HG03442 (cell line): ENCODE data around the gene ZNF362.
"Not testable (repeated sequence)": the region's sequence is repeated elsewhere in the genome, so short reads cannot be mapped to it uniquely, and the experiment has no call there.

ENCODE experiments used
- ATAC-seq: cut with Tn5 transposase; IDR thresholded peaks from one replicate; pipeline ENCODE4 v1.9.1; 2021; ENCODE audit warnings: mild to moderate bottlenecking, moderate library complexity; ENCODE audit not compliant: unreplicated experiment

The ZNF362 gene

DNA sequence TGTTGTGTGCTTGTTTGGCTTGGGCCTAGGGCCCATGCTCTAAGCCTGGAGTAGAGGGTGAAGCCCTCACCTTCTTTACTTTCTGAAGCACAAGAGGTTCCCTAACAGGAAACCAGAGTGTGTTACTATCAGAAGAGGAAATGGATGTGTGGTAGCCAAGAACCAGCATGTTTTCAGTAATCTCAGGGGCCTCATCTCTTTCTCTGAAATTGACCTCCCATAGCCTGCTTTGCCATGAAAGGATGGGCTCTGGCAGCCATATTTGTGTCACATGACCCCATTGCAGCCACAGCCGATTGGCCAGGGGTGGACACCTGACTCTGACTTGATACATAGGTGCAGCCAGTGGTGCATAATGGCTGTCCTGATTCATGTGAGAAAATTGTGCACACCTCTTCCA is 46.0 kb downstream of the ZNF362 start:
- ATAC-seq, result no peak

DNA sequence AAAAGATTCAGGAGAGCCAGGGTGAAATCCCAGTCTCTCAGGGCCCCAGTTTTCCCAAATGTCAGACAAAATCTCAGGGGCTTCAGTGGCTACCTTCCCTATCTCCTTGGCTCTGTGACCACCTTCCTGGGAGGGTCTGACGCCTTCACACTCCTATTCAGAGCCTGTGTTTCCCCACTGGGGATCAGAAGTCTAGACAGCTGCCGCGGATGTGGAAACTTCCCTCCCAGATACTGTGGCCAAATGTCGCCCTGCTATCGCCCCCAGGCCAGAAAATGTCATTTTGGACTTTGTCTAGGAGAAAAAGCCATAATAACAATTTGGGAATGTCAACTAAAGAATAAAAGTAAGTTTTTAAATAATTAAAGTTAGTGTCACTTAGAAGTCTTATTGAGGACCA is 48.7 kb downstream of the ZNF362 start:
- ATAC-seq, result no peak

DNA sequence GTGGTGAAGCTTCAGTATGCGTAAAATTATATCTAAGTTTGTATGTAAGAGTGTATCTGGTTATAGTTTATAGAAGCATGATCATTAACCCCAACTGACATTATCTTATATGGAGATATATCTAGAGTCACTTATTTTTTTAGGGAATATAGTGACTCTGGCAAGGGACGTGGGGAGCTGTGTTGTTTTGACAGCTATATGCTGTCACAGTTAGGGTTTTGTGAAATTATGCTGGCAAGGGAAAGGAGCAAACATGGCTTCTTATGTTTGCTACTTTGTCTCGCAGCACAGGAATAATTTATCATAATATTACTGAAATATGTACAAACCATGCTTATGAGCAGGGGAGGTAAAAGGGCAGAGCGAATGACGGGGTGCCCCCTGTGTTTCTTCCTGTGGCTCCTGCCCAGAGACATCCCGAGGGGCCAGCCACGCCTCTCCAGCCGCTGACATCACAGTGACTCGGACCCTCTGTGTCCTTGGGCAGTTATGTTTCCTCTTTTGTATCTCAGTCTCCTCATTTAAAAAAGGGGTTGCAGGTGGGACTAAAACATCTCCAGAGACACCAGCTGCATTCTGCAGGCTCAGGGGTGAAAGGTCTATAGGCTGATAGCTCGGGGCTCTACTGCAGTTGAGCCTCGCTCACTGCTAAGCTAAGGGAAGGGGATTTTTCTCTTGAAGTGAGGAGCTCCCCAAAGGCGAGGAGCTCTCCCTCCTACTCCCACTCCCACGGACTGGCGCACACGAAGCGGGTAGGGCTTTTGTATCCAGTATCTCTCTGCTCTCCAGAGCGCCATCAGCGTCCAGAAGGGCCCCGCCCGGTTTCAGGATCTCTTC is 49.7 kb downstream of the ZNF362 start:
- ATAC-seq, result no peak

DNA sequence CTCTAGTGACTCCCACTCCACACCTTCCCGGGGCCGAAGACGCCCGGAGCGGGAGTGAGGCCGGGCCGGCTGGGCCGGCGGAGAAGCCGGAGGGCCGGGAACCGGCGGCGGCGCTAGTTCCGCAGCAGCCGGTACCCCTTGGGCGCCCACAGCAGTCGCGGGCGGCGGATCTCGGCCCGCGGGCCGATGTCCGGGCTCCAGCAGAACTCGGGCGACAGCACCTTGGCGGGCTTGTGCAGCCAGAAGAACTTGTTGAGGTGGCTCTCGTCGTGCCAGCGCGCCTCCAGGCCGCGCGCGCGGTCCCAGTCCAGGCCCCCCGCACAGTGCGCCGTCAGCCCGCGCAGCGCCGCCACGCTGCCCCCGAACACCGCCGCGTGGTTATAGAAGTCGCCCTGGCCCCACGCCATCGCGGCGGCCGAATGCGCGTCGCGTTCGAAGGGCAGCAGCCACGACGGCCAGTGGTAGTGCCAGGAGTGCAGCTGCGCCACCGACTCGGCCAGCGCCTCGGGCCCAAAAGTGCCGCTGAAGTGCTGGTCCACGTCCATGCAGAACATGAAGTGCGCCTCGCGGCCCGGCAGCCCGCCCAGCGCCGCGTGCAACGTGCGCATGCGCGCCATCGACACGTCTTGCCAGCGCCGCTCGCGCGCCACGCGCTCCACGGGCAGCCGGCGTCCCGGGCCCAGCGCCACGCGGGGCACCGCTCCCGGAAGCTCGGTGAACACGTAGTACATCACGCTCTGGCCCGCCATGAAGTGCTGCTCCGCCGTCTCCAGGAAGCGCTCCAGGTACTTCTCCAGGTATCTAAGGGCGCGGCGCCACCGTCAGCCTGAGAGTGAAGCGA is 50.6 kb downstream of the ZNF362 start:
- ATAC-seq, result no peak

DNA sequence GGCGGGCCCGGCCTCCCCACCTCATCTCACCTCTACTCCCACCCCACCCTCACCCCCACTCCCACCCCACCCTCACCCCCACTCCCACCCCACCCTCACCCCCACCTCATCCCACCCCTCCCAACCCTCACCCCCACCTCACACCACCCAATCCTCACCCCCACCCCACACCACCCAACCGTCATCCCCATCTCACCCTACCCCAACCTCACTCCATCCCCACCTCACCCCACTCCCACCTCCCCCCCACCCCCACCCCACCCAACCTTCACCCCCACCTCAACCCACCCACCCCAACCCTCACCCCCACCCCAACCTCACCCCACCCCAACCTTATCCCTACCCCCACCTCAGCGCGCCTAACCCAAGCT is 51.2 kb downstream of the ZNF362 start:
- no peak for ATAC-seq

DNA sequence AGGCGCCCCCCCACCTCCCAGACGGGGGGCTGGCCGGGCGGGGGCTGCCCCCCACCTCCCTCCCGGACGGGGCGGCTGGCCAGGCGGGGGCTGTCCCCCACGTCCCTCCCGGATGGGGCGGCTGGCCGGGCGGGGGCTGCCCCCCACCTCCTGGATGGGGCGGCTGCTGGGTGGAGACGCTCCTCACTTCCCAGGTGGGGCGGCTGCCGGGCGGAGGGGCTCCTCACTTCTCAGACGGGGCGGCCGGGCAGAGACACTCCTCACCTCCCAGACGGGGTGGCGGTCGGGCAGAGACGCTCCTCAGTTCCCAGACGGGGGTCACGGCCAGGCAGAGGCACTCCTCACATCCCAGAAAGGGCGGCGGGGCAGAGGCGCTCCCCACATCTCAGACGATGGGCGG is 53.1 kb downstream of the ZNF362 start:
- ATAC-seq, result not testable (repeated sequence)

DNA sequence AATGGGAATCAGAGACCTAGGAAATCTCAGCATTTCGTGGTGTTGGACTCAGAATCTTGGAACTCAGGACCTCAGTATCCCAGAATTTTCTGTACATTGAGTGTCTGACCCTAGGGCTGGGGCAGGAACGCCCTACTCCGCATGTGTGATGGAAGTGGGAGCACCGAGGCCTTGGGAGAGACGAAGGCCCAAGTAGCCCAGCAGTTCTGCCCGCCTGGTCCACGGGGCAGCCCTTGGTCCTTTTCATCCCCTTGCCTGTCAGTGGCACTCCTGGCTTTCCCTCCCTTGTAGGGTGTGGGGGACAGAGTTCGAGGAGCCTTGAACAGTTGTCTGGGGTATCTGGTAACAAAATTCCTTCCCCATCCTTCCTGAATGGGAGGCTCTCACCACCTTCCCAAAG is 54.4 kb downstream of the ZNF362 start:
- ATAC-seq, result no peak

DNA sequence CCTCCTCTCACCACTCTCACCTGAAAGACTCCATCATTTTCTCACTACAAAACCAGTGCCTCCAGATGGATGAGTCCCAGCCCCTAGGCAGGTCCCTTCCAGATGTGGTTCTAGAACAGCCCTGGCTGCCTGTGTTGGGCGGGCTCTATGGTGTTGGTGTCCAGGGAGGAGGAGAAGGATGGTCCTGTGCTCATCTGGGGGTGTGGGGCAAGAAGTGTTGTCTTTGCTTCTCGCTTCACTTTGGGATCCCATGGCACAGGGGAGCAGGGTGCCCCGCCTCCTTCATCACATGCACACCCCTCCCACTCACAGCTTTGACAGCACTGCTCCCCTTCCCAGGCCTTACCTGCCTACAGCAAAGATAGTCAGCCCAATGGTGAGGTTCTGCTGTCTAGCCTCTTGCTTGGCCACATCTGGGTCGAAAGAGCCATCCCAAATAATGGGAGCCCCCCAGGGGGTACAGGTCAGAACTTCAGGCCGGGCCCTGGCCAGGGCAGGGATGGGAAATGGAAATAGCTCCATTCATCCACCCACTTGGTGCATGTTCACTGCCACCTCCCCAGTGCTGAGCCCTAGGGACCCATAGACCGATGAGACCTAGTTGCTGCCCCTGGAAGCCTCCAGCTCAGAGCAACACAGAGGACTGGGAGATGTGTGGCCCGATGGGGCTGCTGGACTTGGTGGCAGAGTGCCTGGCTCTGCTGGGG is 55.6 kb downstream of the ZNF362 start:
- ATAC-seq, result no peak

DNA sequence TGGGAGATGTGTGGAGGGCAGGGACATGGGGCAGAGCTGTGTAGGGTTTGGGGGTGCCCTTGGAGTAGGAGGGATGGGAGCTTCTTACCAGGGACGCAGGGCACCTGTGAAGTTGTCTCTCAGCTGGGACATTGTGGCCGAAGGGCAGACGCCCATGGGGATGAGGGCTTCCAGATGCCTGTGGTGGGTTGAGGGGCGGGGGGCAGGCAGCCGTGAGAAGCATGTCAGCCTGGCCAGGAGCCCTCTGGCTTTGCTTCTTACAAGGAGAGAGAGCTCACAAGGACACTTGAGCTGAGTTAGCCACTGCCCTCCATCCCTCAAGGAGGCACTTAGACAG is 56.1 kb downstream of the ZNF362 start:
- ATAC-seq, result no peak

DNA sequence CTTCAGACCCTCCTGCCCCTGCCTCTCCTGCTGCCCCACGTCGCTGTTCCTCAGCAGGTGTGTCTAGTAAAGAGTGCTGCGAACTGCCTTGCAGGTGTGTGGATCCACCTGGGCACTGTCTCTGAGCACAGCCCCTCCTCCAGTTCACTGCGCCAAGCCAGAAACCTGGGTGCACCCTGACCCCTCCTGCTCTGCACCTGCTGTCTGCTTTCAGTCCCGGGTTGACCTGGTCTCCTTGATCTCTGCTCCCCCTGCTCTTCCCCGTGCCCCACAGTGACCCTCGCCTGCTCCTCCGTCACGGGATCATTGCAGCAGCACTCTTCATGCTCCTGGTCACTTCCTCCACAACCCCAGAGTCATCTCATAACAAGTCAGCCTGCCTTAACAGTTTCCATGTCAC is 58.1 kb downstream of the ZNF362 start:
- no peak for ATAC-seq

DNA sequence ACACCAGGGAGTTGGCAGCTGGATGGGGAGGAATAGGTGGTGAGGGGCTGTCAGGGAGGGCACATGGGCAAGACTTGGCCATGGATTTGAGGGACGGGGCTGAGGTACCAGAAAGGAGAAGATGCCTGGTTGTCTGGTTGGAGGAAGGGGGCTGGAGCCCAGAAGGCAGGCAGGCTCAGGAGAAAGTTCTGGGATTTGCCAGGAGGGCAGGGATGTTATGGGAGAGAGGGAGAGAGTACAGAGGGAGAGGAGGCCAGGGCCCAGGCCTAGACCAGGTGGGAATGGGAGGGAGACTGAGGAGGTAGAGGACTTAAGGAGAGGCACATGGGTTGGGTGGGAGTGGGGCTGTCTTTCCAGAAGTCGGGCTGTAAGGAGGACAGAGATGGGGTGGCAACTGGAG is 60.3 kb downstream of the ZNF362 start:
- no peak for ATAC-seq

DNA sequence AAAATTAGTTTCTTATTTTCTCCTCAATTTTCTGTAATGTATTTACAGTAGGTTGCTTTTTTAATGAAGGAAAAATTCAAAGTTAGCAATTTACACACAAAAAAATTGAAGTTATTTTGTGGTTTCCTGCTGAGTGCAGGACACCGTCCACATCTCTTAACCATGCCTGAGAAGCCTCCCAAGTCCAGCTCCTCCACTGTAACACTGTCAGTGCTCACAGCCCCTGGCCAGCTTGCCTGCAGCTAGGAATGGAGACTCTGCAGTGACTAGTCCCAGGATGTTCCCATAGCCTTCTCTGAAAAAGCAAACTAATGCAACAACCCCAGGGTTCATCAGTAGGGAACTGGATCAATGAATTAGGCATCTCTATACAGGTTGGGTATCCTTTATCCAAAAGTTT is 61.1 kb downstream of the ZNF362 start:
- ATAC-seq, result no peak

DNA sequence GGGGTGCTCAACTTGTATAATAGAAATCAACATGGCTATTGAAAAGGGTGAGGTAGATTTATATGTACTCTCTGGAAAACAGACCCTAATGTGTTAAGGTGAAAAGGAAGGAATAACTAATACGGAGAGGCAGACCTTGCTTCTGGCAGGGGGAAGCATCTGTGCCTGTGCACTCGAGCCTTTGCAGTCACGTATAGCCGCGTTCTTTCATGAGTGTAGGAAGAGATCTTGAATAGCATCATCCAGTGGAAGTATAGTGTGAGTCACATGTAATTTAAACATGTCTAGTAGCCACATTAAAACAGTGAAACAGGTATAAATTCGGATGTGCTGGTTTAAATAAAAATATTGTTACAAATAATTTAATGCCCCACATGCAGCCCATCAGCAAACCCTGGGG is 61.7 kb downstream of the ZNF362 start:
- no peak for ATAC-seq

DNA sequence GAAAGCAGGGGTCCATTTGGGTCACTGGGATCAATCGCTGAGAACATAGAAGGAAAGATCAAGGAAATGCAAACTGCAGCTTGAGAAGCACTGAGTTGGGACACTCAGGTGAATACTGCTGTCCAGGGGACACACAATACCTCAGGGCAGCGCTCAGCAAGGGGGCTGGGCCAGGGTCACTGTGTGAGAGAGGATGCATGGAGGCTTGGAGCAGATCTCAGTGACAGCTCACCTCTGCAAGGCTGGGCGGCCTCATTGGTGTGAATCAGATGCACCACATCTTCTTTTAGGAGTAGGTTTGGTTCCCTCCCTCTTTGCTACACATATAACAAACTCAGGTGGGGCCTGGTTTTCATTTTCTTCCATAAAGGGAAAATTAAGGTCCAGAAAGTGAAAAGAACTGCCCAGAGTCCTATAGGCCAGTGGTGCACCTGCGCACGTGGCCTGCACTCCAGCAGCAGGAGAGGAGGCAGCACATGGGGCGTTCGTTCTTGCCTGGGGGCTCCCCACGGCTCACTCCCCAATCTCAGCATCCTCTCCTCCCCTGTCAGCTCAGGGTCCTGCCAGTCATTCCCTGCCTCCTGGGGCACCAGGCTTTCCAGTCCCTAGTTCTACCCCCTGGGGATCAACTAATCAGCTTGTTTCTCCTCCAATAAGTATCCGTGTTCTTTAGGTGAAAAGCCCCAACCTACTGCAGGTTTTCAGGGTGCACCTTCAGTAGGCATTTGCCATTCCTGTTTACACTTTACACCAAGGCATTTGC is 63.1 kb downstream of the ZNF362 start:
- no peak for ATAC-seq

DNA sequence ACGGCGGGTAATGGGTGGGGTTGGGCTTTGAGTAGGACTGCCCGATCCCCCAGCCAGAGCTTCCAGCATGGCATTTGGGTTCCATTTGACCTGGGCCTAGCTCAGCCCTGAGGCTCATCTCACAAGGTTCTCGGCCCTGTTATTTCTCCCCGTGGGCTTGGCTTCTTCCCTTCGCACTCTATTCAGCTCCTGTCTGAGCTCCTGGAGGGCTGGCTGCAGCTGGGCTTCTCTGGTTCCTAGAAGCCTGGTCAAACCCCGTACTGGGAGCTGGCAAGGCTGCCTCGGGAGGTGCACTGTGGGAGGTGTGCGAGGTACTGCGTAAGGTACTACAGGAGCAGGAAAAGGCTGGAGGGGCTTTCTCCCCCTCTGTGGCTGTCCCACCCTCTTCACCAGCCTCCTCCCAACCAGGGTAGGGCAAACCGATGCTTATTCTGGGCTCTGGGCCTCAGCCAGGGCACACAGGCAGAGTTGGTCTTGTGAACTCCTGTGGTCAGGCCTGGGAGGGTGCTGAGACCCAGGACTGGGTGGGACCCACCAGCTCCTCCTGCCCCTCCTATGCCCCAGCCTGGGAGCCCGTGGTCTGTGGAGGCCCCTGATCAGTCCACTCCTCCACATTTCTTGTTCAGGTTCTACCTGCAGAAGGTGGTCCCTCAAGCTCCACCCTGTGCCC is 63.8 kb downstream of the ZNF362 start:
- ATAC-seq, result no peak

DNA sequence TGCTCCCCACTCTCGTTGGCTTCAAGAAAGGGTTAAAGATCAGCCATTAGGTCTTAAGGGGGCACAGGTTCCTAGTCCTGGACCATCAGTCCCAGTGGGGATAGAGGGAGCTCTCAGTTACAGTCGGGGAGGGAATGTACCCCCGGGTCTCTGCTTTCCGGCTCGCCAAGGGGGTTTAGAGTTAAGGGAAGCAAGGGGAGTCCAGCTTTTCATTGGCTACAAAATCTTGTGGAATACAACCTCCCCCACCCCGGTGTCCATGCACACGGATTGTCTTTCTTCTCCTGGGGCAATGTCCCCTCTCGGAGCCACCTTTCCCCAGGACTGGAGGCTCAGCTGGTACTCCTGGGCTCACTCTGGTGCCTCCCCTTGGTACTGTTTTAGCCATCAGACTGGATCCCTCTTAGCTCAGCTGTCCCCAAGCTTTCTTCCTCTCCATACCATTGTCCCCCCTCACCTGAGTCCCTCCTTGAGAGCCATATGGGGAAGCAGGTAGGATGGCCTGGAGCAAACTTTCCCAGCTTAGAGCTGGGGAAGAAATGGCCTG is 64.4 kb downstream of the ZNF362 start, which contains the start of gene A3GALT2:
Gene A3GALT2 (minus strand): TSS at position 480 of the 547 bp plus-strand sequence. CDS start 0 bp downstream, at position 480.
- no peak for ATAC-seq

DNA sequence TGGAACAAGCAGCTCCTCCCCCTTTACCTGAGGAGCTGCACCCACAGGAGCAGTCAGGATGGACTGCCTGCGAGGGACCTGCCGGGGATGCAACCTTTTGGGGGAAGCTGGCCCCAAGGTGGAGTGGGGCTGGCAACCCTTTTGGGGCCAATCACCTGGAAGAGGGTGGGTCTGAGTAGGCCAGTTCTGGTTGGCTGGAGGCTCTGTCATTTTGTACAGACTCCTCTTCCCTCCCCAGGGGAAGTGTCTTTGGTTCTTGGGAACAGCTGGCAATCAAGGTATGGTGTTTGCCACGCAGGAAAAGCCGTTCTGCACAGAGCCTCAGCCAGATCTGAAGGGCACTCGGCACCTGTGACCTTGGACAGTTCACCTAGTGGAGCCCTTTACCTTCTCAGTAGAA is 64.9 kb downstream of the ZNF362 start:
- no peak for ATAC-seq

DNA sequence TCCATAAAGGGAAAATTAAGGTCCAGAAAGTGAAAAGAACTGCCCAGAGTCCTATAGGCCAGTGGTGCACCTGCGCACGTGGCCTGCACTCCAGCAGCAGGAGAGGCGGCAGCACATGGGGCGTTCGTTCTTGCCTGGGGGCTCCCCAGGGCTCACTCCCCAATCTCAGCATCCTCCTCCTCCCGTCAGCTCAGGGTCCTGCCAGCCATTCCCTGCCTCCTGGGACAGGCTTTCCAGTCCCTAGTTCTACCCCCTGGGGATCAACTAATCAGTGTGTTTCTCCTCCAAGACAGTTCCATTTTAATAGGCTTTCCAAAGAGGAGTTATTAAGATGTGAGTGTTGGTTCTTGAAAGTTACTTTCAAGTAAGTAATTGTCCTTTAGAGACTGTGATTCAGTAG is 65.8 kb downstream of the ZNF362 start:
- ATAC-seq, result no peak

DNA sequence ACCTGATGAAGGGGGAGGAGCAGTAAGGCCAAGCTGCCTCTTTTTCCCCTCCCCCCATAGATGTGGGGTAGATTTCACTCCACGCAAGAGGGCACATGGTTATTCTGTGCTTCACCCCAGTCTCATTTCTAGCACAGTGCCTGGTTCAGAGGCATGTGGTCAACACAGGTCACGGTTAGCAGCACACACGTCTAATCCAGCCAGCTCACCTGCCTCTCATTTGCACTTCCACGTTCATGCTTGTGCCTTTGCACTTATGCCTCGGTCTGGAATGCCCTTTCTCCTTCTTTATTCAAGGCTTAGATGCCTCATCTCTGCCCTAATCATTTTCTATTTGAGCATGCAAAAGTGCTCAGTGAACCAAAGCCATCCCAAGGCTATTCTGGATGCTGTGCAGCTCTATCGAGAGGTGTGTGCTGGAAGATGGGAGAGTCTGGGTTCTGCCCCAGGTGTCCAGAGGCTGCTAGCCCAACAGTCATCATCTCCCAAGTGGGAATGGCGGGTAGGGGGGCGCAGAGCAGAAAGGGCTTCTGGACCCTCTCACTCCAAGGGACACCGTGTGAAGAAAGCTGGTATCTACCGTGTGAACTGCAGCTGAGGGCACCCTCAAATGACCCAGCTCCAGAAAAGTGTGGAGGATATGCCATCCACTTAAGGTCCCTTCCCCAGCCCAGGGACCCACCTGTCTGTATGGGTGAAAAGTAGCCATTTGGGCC is 66.7 kb downstream of the ZNF362 start:
- no peak for ATAC-seq
